Tibial nerve (tissue), 4 donors: ENCODE measurements around the gene CTSF. TPM values are rescaled to one million over a fixed set of nuclear protein-coding genes. Genes with fewer than 3 reads are reported as not detected.
"Not testable (repeated sequence)": the region's sequence is repeated elsewhere in the genome, so short reads cannot be mapped to it uniquely, and the experiment has no call there.

ENCODE experiments used
- DNase-seq, 2 donors: peaks; one replicate each; pipeline ENCODE4 v3.0.0-alpha.2; 2019; ENCODE audit warnings: low spot score in 2 of 2
- H3K27ac ChIP-seq, 4 donors: fragments of 200-600 bp; sonication (generic) in 3 of 4; one replicate each; pipeline ENCODE4 v1.5.1; 2017 to 2019; ENCODE audit warnings: mild to moderate bottlenecking in 1 of 4
- H3K27me3 ChIP-seq, 2 donors: fragments of 200-600 bp; sonication (generic) in 1 of 2; one replicate each; pipeline versions ENCODE4 v1.5.1 to v1.6.0; 2017 to 2019
- H3K36me3 ChIP-seq, 3 donors: fragments of 200-600 bp; sonication (generic); one replicate each; pipeline ENCODE4 v1.5.1; 2018 to 2019
- H3K4me1 ChIP-seq, 4 donors: fragments of 200-600 bp; sonication (generic) in 3 of 4; one replicate each; pipeline ENCODE4 v1.5.1; 2017 to 2019
- H3K4me3 ChIP-seq, 4 donors: fragments of 200-600 bp; sonication (generic) in 3 of 4; one replicate each; pipeline ENCODE4 v1.5.1; 2017 to 2019; ENCODE audit warnings: mild to moderate bottlenecking in 1 of 4, moderate library complexity in 1 of 4
- H3K9me3 ChIP-seq, 4 donors: fragments of 200-600 bp; sonication (generic) in 3 of 4; one replicate each; pipeline ENCODE4 v1.5.1; 2017 to 2019
- EP300 ChIP-seq, 2 donors: sonication (generic); formaldehyde crosslinking; IDR thresholded peaks; one replicate each; pipeline ENCODE4 v1.6.1; 2017; ENCODE audit warnings: antibody characterized with exemption in 2 of 2, mild to moderate bottlenecking in 1 of 2
- POLR2A ChIP-seq, 2 donors: fragments of 450-650 bp; IDR thresholded peaks; one replicate each; pipeline ENCODE4 v1.6.1; 2017; ENCODE audit warnings: antibody characterized with exemption in 2 of 2, mild to moderate bottlenecking in 2 of 2, moderate library complexity in 2 of 2
- WGBS, 2 donors: methylation state at CpG; one replicate each; pipeline ENCODE4 v1.1.5; 2018; 5-methylcytosine and 5-hydroxymethylcytosine counted together
- total RNA-seq, 4 donors: library from RNA; depleted of rRNA; stranded (reverse); fragments of >200 nt; gene quantifications; one replicate each; pipeline ENCODE4 v1.1.0, GENCODE V29; 2016
- TF ChIP-seq, protein P1 (sequence below), 5 experiments: fragments of 200-600 bp in 3 of 5; fragments of 450-650 bp in 2 of 5; sonication (generic) in 3 of 5; IDR thresholded peaks; one replicate each; pipeline ENCODE4 v1.5.1; 2016 to 2019; ENCODE audit warnings: antibody characterized with exemption in 5 of 5, mild to moderate bottlenecking in 3 of 5, moderate library complexity in 2 of 5

CTSF gene
- total RNA-seq, 4 donors from 2014 or later = 102 to 322 (median 190) TPM

GRCh38 chr11:66586136-66586535 lies 17.7 kb upstream of the CTSF start:
- Histone ChIP-seq H3K4me1 (peaks cover 0 to 2% (median 0%) of the 10 kb centered on the region in 4 donors), H3K27ac (no peak overlapping the region), H3K27me3 (no peaks in the 10 kb centered on the region), H3K36me3 (no peaks in the 10 kb centered on the region), H3K4me3 (no peak overlapping the region), H3K9me3 (peaks cover 0 to 8% (median 0%) of the 10 kb centered on the region in 4 donors)
- 43 to 51% methylated on average over 2 of the region's 2 CpGs for WGBS, 2 donors
- TF ChIP-seq, protein P1, sequence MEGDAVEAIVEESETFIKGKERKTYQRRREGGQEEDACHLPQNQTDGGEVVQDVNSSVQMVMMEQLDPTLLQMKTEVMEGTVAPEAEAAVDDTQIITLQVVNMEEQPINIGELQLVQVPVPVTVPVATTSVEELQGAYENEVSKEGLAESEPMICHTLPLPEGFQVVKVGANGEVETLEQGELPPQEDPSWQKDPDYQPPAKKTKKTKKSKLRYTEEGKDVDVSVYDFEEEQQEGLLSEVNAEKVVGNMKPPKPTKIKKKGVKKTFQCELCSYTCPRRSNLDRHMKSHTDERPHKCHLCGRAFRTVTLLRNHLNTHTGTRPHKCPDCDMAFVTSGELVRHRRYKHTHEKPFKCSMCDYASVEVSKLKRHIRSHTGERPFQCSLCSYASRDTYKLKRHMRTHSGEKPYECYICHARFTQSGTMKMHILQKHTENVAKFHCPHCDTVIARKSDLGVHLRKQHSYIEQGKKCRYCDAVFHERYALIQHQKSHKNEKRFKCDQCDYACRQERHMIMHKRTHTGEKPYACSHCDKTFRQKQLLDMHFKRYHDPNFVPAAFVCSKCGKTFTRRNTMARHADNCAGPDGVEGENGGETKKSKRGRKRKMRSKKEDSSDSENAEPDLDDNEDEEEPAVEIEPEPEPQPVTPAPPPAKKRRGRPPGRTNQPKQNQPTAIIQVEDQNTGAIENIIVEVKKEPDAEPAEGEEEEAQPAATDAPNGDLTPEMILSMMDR (IDR thresholded peaks at IDR 0.05) = no peak
- TF ChIP-seq POLR2A (IDR thresholded peaks at IDR 0.05) = no peak
- no peak for TF ChIP-seq EP300 (IDR thresholded peaks at IDR 0.05)
- DNase-seq = no peak

DNA sequence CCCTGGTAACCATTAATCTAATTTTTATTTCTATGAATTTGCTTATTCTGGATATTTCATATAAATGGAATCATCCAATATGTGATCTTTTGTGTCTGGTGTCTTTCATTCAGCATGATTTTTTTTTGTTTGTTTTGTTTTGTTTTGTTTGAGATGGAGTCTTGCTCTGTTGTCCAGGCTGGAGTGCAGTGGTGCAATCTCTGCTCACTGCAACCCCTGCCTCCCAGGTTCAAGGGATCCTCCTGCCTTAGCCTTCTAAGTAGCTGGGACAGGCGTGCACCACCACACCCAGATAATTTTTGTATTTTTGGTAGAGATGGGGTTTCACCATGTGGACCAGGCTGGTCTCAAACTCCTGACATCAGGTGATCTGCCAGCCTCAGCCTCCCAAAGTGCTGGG lies 17.0 kb upstream of the CTSF start:
- not testable (repeated sequence) for H3K9me3 ChIP-seq, H3K4me1 ChIP-seq, H3K27me3 ChIP-seq, H3K36me3 ChIP-seq, H3K4me3 ChIP-seq, H3K27ac ChIP-seq, DNase-seq
- 100% methylated on average over 1 of the region's 1 CpG for WGBS, 2 donors

GRCh38 chr11:66582565-66583147 lies 14.2 kb upstream of the CTSF start:
- not testable (repeated sequence) for H3K36me3 ChIP-seq, H3K9me3 ChIP-seq, H3K27me3 ChIP-seq, DNase-seq, H3K4me3 ChIP-seq, H3K27ac ChIP-seq
- peaks cover 0 to 12% (median 0%) of the 10 kb centered on the region in 4 donors for H3K4me1 ChIP-seq
- 85 to 87% methylated on average over 3 of the region's 3 CpGs for WGBS, 2 donors

- H3K4me1 ChIP-seq = peaks cover 0 to 12% (median 0%) of the 10 kb centered on the region in 4 donors
- H3K4me3 ChIP-seq = no peak overlapping the region
- H3K27ac ChIP-seq = no peak overlapping the region
- WGBS, 2 donors = 51 to 68% methylated on average over 3 of the region's 3 CpGs
- no peak for DNase-seq
- peaks cover 0 to 8% (median 0%) of the 10 kb centered on the region in 4 donors for H3K9me3 ChIP-seq
- TF ChIP-seq, protein P1 (IDR thresholded peaks at IDR 0.05) = no peak
- TF ChIP-seq POLR2A (IDR thresholded peaks at IDR 0.05) = no peak
- no peak for TF ChIP-seq EP300 (IDR thresholded peaks at IDR 0.05)
- H3K27me3 ChIP-seq = no peaks in the 10 kb centered on the region
- no peaks in the 10 kb centered on the region for H3K36me3 ChIP-seq
Measured at GRCh38 chr11:66581261-66581660, 12.9 kb upstream of the CTSF start.

DNA sequence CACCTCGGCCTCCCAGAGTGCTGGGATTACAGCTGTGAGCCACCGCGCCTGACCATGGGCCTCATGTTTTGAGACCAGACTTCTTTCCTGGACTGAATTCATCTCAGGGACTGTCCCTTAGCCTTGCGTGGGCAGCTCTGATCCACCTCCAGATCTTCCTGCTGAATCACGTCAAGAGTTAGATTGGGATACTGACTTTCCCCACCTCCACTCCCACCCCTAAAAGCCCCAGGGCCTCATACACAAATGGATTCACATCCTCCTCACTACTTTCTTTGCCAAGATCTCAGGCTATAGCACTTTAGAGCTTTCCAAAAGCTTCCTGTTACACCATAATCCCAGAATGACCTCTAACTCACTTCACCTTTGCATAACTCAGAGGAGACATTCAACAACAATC lies 12.4 kb upstream of the CTSF start:
- no peaks in the 10 kb centered on the region for H3K36me3 ChIP-seq
- H3K27ac ChIP-seq = no peak overlapping the region

GRCh38 chr11:66579017-66579606 lies 10.7 kb upstream of the CTSF start:
- DNase-seq = peak; percentile 65 to 80
- peaks cover 0 to 8% (median 0%) of the 10 kb centered on the region in 4 donors for H3K9me3 ChIP-seq
- H3K4me1 ChIP-seq = peaks cover 0 to 12% (median 0%) of the 10 kb centered on the region in 4 donors
- no peak overlapping the region for H3K27ac ChIP-seq
- WGBS, 2 donors = 15 to 24% methylated on average over 17 to 25 of the region's 25 CpGs
- no peak overlapping the region for H3K4me3 ChIP-seq
- H3K27me3 ChIP-seq = no peaks in the 10 kb centered on the region
- TF ChIP-seq, protein P1 (IDR thresholded peaks at IDR 0.05) = peak; percentile 74 to 92 (median 81)
- no peak for TF ChIP-seq POLR2A (IDR thresholded peaks at IDR 0.05)
- H3K36me3 ChIP-seq = no peaks in the 10 kb centered on the region

More for the DNA sequence above, 12.4 kb upstream of the CTSF start:
- H3K4me3 ChIP-seq = no peak overlapping the region
- peaks cover 0 to 12% (median 0%) of the 10 kb centered on the region in 4 donors for H3K4me1 ChIP-seq
- 60% methylated on average over 5 of the region's 5 CpGs for WGBS, 2 donors
- no peak for DNase-seq
- H3K27me3 ChIP-seq = no peaks in the 10 kb centered on the region
- no peak for TF ChIP-seq EP300 (IDR thresholded peaks at IDR 0.05)
- no peak for TF ChIP-seq POLR2A (IDR thresholded peaks at IDR 0.05)
- TF ChIP-seq, protein P1 (IDR thresholded peaks at IDR 0.05) = no peak
- peaks cover 0 to 8% (median 0%) of the 10 kb centered on the region in 4 donors for H3K9me3 ChIP-seq
